K562 (cell line): ENCODE results near the gene JAK3. TPM values are rescaled to one million over a fixed set of nuclear protein-coding genes. Genes with fewer than 3 reads are reported as not detected.

Source experiments
- FOS ChIP-seq: IDR thresholded peaks from 3 replicates; pipeline ENCODE4 v1.6.1; 2011; ENCODE audit not compliant: insufficient read length; ENCODE audit errors: extremely low read depth
- POLR3G ChIP-seq: IDR thresholded peaks from 2 replicates; pipeline ENCODE4 v1.6.1; 2011; ENCODE audit not compliant: insufficient read length, insufficient replicate concordance; ENCODE audit errors: extremely low read depth
- YY1 ChIP-seq, 3 experiments: IDR thresholded peaks; 2 replicates each; pipeline ENCODE4 v1.6.1; 2011; ENCODE audit warnings: low read length in 2 of 3, mild to moderate bottlenecking in 2 of 3, moderate library complexity in 2 of 3, borderline replicate concordance in 1 of 3, control low read depth in 1 of 3, low read depth in 1 of 3; ENCODE audit not compliant: insufficient read depth in 3 of 3, insufficient replicate concordance in 2 of 3, control insufficient read depth in 1 of 3, insufficient read length in 1 of 3; ENCODE audit errors: extremely low read depth in 1 of 3
- ZC3H4 ChIP-seq: sonication (generic); formaldehyde crosslinking; IDR thresholded peaks from 2 replicates; pipeline ENCODE4 v1.9.0; 2021; ENCODE audit warnings: missing genetic modification reagents, borderline replicate concordance
- ZNF134 ChIP-seq: fragments of 250-450 bp; sonication (Bioruptor Pico); conservative IDR thresholded peaks from 2 replicates; pipeline ENCODE4 v1.4.0; 2020
- ZNF354B ChIP-seq: fragments of 250-450 bp; sonication (Bioruptor Pico); IDR thresholded peaks from 2 replicates; pipeline ENCODE4 v1.4.0; 2020
- polyA plus RNA-seq, 8 experiments: library from polyadenylated mRNA; depleted of rRNA in 4 of 8; stranded (reverse) in 5 of 8; unstranded in 3 of 8; fragments of >200 nt; fragmentation: Nextera tagmentation in 2 of 8; fragmentation: Illumina TruSeq in 1 of 8; extraction: Ambion mirVana in 2 of 8; extraction: Trizol in 1 of 8; gene quantifications; 2 replicates each; pipeline versions ENCODE4 v1.2.1 to v1.2.3, GENCODE V29; 2011 to 2014; ENCODE audit warnings: inconsistent platforms in 1 of 8, missing spikeins in 1 of 8
- total RNA-seq, 7 experiments: library from RNA; depleted of rRNA in 6 of 7; stranded (reverse); fragments of >200 nt in 6 of 7; fragmentation: Illumina TruSeq in 2 of 7; extraction: Trizol in 2 of 7; gene quantifications; 2 replicates each; pipeline versions ENCODE4 v1.2.1 to v1.2.3, GENCODE V29; 2011 to 2021; ENCODE audit warnings: low replicate concordance in 1 of 7
- TF ChIP-seq, protein P1 (sequence below): sonication (generic); formaldehyde crosslinking; IDR thresholded peaks from 2 replicates; pipeline ENCODE4 v1.8.0; 2022; ENCODE audit warnings: mild to moderate bottlenecking, missing genetic modification reagents
- TF ChIP-seq, protein P2 (sequence below): fragments of 450-650 bp; IDR thresholded peaks from 2 replicates; pipeline ENCODE4 v1.6.1; 2018; ENCODE audit not compliant: partially characterized antibody
- TF ChIP-seq, protein P3 (sequence below): fragments of 450-650 bp; IDR thresholded peaks from 2 replicates; pipeline ENCODE4 v1.6.1; 2017; ENCODE audit warnings: mild to moderate bottlenecking, moderate library complexity
- TF ChIP-seq, protein P4 (sequence below): fragments of 250-450 bp; sonication (Bioruptor Pico); IDR thresholded peaks from 2 replicates; pipeline ENCODE4 v1.5.0; 2020; ENCODE audit warnings: mild to moderate bottlenecking
- TF ChIP-seq, protein P5 (sequence below): sonication (generic); formaldehyde crosslinking; IDR thresholded peaks from 2 replicates; pipeline ENCODE4 v1.8.0; 2023; ENCODE audit warnings: mild to moderate bottlenecking, missing genetic modification reagents
- TF ChIP-seq, protein P6 (sequence below): fragments of 250-450 bp; sonication (Bioruptor Pico); IDR thresholded peaks from 2 replicates; pipeline ENCODE4 v1.8.0; 2021; ENCODE audit warnings: mild to moderate bottlenecking, moderate library complexity

Gene JAK3
- total and polyA plus RNA-seq, 9 of the 15 experiments (the other 6 are each of a cell fraction or from before 2014, with no cell fraction given) = 0.01 to 0.18 (median 0.07) TPM; not detected in 1

DNA sequence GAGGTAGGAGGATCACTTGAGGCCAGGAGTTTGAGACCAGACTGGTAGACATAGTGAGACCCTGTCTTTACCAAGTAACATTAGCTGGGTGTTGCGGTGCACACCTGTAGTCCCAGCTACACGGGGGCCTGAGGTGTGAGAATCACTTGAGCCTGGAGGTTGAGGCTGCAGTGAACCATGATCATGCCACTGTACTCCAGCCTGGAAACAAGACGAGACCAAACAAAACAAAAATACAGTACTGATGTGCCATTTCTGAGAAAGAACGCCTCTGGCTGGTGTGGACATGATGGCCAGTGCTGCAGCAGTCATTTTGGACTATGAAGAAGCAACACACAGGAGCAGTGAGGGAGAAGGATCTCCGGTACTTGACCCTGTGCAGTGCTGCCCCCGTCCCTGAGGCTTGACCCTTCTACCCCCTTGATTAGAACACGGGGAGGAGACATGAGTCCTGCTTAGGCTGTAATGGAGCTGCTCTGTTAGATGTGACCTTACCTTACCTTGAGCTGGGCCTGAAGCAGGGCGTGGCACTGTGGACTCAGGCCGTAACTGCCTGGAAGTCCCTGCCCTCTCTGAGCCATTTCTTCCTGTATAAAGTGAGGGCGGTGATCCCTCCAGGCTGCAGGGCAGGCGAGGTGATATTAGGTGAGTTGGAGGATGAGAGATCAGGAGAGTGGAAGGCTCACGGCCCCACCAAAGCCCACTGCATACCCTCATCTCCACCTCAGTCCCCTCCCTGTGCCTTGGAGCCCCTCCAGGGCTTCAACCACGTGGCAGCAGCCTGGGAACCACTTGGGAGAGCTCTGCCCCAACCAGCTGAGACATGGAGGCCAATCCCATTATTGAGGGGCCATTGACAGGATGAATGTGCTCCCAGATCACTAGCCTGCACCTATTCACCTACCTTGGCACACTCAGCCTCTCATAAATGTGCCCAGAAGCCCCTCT is 17.9 kb upstream of the JAK3 start (continued):
- TF ChIP-seq POLR3G (no peak), ZNF134 (CRISPR knock-in tag) (no peak), YY1 (IDR thresholded peaks at IDR 0.05; ENCODE audit: borderline replicate concordance in 1 of 3, control insufficient read depth in 1 of 3, extremely low read depth in 1 of 3, insufficient read depth in 3 of 3, insufficient read length in 1 of 3, insufficient replicate concordance in 2 of 3, low read depth in 1 of 3, low read length in 2 of 3) (peak in 1 of 3 experiments; percentile 60), FOS (no peak), ZC3H4 (CRISPR knock-in tag) (peak; percentile 36; the same call in 1 of the 2 replicates), ZNF354B (CRISPR knock-in tag) (no peak)
- TF ChIP-seq, protein P1, sequence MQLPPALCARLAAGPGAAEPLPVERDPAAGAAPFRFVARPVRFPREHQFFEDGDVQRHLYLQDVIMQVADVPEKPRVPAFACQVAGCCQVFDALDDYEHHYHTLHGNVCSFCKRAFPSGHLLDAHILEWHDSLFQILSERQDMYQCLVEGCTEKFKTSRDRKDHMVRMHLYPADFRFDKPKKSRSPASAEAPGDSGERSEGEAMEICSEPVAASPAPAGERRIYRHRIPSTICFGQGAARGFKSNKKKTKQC (CRISPR knock-in tag) = no peak
- TF ChIP-seq, protein P2, sequence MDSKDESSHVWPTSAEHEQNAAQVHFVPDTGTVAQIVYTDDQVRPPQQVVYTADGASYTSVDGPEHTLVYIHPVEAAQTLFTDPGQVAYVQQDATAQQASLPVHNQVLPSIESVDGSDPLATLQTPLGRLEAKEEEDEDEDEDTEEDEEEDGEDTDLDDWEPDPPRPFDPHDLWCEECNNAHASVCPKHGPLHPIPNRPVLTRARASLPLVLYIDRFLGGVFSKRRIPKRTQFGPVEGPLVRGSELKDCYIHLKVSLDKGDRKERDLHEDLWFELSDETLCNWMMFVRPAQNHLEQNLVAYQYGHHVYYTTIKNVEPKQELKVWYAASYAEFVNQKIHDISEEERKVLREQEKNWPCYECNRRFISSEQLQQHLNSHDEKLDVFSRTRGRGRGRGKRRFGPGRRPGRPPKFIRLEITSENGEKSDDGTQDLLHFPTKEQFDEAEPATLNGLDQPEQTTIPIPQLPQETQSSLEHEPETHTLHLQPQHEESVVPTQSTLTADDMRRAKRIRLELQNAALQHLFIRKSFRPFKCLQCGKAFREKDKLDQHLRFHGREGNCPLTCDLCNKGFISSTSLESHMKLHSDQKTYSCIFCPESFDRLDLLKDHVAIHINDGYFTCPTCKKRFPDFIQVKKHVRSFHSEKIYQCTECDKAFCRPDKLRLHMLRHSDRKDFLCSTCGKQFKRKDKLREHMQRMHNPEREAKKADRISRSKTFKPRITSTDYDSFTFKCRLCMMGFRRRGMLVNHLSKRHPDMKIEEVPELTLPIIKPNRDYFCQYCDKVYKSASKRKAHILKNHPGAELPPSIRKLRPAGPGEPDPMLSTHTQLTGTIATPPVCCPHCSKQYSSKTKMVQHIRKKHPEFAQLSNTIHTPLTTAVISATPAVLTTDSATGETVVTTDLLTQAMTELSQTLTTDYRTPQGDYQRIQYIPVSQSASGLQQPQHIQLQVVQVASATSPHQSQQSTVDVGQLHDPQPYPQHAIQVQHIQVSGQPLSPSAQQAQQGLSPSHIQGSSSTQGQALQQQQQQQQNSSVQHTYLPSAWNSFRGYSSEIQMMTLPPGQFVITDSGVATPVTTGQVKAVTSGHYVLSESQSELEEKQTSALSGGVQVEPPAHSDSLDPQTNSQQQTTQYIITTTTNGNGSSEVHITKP = no peak
- TF ChIP-seq, protein P3, sequence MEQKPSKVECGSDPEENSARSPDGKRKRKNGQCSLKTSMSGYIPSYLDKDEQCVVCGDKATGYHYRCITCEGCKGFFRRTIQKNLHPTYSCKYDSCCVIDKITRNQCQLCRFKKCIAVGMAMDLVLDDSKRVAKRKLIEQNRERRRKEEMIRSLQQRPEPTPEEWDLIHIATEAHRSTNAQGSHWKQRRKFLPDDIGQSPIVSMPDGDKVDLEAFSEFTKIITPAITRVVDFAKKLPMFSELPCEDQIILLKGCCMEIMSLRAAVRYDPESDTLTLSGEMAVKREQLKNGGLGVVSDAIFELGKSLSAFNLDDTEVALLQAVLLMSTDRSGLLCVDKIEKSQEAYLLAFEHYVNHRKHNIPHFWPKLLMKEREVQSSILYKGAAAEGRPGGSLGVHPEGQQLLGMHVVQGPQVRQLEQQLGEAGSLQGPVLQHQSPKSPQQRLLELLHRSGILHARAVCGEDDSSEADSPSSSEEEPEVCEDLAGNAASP = no peak; the same call in 1 of the 2 replicates
- TF ChIP-seq, protein P4, sequence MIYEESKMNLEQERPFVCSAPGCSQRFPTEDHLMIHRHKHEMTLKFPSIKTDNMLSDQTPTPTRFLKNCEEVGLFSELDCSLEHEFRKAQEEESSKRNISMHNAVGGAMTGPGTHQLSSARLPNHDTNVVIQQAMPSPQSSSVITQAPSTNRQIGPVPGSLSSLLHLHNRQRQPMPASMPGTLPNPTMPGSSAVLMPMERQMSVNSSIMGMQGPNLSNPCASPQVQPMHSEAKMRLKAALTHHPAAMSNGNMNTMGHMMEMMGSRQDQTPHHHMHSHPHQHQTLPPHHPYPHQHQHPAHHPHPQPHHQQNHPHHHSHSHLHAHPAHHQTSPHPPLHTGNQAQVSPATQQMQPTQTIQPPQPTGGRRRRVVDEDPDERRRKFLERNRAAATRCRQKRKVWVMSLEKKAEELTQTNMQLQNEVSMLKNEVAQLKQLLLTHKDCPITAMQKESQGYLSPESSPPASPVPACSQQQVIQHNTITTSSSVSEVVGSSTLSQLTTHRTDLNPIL (CRISPR knock-in tag) = no peak
- TF ChIP-seq, protein P5, sequence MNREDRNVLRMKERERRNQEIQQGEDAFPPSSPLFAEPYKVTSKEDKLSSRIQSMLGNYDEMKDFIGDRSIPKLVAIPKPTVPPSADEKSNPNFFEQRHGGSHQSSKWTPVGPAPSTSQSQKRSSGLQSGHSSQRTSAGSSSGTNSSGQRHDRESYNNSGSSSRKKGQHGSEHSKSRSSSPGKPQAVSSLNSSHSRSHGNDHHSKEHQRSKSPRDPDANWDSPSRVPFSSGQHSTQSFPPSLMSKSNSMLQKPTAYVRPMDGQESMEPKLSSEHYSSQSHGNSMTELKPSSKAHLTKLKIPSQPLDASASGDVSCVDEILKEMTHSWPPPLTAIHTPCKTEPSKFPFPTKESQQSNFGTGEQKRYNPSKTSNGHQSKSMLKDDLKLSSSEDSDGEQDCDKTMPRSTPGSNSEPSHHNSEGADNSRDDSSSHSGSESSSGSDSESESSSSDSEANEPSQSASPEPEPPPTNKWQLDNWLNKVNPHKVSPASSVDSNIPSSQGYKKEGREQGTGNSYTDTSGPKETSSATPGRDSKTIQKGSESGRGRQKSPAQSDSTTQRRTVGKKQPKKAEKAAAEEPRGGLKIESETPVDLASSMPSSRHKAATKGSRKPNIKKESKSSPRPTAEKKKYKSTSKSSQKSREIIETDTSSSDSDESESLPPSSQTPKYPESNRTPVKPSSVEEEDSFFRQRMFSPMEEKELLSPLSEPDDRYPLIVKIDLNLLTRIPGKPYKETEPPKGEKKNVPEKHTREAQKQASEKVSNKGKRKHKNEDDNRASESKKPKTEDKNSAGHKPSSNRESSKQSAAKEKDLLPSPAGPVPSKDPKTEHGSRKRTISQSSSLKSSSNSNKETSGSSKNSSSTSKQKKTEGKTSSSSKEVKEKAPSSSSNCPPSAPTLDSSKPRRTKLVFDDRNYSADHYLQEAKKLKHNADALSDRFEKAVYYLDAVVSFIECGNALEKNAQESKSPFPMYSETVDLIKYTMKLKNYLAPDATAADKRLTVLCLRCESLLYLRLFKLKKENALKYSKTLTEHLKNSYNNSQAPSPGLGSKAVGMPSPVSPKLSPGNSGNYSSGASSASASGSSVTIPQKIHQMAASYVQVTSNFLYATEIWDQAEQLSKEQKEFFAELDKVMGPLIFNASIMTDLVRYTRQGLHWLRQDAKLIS (CRISPR knock-in tag) = no peak
- TF ChIP-seq, protein P6, sequence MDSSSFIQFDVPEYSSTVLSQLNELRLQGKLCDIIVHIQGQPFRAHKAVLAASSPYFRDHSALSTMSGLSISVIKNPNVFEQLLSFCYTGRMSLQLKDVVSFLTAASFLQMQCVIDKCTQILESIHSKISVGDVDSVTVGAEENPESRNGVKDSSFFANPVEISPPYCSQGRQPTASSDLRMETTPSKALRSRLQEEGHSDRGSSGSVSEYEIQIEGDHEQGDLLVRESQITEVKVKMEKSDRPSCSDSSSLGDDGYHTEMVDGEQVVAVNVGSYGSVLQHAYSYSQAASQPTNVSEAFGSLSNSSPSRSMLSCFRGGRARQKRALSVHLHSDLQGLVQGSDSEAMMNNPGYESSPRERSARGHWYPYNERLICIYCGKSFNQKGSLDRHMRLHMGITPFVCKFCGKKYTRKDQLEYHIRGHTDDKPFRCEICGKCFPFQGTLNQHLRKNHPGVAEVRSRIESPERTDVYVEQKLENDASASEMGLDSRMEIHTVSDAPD = no peak
